Fibroblast of skin of left biceps (primary cell): ENCODE results near the gene GMPPB.
"Not testable (repeated sequence)": the region's sequence is repeated elsewhere in the genome, so short reads cannot be mapped to it uniquely, and the experiment has no call there.

Experiments used
- DNase-seq, 2 experiments: peaks; one replicate each; pipeline ENCODE4 v3.0.0-alpha.2; 2013; ENCODE audit warnings: low read depth in 2 of 2

The GMPPB gene

DNA sequence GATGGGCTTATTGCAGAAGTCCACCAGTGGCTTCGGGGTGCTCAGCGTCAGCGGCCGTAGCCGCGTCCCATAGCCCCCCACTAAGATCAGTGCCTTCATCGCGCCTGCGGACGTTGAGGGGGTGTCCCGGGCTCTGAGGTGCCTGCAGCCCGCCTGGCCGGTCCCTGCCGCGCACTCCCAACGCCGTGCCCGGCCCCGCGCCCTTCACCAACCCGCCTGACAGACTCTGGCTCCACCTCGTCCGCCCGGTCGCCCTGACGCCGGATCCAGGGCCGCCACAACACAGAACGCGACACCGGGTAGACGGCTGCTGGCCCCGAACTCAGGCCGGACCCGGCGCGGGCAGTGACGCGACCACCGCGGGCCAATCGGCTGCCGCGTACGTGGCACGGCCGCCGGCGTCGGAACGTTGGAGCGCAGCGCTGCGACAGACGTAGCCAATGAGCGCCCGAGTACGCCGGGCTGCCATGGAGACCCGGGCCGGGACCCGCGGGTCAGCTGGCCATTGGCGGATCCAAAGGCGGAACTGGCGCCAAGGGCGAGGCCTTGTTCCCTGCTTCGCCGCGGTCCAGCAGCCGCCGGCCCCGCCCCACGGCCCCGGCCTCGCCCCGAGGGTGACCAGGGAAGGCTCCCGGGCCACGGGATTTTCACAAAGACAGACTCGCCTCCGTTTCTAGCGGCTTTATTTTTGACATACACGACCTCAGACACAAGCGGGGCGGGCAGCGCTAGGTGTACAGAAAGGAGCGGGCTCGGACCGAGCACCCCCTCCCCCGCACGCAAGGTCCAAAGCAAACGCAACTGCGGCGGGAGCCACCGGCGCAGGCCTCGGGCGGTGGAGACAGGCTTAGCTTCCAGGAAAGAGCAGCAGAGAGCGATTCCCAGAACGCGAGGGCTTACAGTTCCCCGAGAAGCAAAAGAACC is at the start of gene GMPPB:
GMPPB (minus strand) TSS at position 324 of the 924 bp plus-strand sequence; CDS start at position 99, 225 bp downstream.
- peak; percentile 79 to 82 for DNase-seq

DNA sequence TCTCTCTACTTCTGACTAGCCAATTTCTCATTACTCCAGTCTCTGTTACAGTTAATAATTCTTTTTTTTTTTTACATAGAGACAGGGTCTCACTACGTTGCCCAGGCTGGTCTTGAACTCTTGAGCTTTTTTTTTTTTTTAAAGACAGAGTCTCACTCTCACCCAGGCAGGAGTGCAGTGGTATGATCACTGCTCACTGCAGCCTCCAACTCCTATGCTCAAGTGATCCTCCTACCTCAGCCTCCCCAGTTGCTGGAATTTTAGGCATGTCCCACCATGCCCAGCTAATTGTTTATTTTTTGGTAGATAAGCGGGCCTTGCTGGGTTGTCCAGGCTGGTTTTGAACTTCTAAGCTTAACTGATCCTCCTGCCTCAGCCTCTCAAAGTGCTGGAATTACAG is 49.0 kb upstream of the GMPPB start:
- no peak for DNase-seq

DNA sequence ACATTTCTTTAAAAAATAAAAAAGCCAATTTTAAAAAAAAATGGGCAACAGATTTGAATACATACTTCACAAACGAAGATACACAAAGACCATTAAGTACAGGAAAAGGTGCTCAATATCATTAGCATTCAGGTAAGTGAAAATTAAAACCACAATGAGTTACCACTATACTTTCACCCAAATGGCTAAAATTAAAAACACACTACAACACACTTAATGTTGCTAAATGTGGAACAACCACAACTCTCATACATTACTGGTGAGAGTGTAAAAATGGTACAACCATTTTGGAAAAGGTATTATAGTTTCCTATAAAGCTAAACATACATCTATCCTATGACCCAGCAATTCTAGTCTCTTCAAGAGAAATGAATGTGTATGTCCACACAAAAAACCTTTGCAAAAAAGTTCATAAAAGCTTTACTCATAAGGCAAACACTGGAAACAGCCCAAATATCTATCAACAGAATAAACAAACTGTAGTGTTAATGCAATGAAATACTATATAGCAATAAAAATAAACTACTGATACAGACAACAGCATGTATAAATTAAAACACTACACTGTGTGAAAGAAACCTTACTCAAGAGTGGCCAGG is 47.7 kb upstream of the GMPPB start:
- DNase-seq: no peak

DNA sequence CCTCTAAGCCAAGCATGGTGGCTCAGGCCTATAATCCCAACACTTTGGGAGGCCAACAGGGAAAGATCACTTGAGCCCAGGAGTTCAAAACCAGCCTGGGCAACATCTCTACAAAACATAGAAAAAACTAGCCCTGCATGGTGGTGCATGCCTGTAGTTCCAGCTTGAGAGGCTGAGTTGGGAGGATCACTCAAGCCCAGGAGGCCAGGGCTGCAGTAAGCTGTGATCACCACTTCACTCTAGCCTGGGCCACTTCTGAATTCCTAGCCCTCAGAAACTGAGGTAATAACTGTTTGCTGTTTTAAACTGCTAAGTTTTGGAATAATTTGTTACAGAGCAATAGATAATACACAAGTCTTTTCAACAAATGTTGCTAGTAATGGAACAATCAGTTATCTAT is 46.2 kb upstream of the GMPPB start:
- DNase-seq: no peak

DNA sequence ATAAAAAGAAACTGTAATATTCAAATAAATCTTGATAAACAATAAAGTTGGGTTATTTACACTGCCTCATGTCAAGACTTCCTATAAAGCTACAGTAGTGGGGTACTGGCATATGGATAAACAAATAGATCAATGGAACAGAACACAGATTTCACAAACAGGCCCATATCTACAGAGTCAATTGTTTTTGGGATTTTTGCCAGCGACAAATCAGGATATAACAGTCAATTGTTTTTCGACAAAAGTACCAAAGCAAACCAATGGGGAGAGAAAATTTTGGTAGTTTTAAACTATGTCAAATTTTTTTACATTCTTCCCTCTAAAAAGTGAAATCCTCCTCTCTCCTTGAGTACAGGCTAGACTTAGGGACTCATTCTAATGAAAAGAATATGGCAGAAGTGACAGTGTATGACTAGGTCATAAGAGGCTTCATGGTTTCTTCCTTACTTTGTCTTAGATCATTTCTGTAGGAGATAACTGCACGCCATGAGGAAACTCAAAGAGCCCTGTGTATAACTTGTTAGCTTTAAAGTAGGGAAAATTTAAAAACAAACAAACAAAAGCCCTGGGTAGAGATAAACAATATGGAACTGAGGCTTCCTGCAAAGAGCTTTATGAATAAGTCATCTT is 45.6 kb upstream of the GMPPB start:
- no peak for DNase-seq

DNA sequence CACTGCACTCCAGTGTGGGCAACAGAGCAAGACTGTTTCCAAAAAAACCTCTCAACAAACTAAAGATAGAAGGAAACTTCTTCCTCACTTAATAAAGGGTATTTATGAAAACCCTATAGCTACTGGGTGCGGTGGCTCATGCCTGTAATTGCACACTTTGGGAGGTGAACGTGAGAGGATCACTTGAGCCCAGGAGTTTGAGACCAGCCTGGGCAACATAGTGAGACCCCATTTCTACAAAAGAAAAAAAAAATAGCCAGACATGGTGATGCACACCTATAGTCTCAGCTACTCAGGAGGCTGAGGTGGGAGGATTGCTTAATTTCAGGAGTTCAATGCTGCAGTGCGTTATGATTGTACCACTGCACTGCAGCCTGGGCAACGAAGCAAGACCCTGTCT is 40.2 kb upstream of the GMPPB start:
- no peak for DNase-seq

DNA sequence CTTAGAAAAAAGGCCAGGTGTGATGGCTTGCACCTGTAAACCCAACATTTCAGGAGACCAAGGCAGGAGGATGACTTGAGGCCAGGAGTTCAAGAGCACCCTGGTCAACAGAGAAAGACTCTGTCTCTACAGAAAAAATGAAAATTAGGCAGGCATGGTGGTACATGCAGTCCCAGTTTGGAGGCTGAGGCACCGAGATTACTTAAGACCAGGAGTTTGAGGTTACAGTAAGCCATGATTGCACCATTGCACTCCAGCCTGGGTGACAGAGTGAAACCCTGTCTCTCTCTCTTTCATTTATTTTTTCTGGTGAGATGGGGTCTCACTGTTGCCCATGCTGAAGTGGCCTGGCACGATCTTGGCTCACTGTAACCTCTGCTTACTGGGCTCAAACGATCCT is 37.9 kb upstream of the GMPPB start:
- DNase-seq: no peak

DNA sequence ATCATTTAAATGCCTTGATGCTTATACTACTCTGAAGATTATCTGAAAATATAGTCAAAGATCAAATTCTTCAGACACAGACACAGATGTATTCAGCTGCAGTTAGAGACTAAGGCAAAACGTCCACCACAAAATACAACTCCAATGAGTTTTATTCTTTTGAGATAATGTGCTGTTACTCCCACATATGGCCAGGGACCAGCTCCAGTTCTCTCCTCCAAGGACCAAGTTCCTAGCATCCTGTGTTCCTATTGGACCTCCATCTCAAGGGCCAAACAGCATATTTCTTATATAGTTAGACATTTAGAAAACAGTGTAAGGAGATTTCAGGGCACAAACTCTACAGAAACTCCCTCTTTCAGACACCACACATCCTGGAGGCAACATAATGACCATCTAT is 35.5 kb upstream of the GMPPB start:
- DNase-seq: no peak

DNA sequence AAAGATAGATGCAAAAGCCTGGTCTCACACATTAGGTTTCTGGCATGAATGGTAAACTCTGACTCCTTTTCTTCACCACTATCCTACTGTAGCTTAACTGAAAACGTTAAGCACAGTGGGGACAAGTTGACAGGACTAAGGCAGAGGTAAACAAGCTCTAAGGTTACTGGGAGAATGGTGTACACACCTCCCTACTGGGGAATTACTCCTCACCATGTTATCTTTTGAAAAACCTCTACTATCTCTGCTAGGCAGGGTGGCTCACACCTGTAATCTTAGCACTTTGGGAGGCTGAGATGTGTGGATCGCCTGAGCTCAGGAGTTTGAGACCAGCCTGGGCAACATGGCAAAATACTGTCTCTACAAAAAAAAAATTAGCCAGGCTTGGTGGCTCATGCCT is 33.4 kb upstream of the GMPPB start:
- no peak for DNase-seq

DNA sequence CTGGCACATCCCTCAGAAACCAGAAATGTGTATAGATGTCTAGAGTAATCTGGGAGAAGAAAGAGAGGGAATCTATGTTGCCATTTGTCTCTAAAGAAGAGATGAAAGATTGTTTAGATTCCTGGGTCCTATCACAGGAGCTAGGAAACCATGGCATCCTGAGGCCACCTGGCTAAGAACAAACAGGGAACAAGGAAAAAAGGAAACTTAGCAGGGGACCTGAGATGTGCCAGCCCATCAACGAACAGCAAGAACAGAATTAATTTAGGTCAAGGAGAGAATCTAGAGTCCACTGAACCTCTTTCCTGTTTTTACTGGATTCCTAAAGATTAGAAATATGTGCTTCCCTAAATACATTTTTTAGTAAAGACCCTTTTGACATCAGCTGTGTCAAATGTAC is 32.3 kb upstream of the GMPPB start:
- no peak for DNase-seq

DNA sequence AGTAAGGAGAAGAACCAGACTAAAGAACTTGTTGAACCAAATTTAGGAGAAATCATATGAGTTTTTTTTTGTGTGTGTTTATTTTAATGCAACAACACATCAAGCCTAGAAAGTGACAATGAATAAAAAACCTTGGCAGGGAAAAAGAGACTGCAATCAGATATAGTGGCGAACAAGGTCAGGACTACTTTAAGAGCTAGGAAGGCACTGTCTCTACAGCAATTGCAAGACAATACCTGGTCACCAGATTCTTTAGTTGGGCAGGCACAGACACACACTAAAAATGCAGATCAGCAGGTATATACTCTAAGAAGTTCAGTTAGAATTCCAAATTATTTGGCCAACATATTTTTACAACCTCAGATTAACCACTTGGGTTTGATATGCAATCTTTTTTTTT is 30.8 kb upstream of the GMPPB start:
- no peak for DNase-seq

DNA sequence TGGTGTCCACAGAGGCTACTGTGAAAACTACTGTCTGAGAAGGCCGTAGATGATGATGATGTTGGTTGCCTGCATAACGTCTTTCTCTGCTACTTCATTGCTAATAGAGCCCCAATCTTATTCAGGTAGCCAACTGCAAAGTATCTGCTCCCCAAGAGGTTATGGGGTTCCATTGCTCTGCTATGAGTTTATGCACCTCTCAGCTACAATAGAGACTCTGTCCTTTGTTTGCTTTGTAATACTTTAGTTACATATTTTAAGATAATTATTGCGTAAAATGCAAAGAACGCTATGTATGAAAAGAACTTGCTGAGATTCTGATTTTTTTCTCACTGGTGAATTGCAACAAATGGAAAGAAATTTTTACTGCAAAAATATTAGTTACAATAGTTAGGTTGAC is 27.8 kb upstream of the GMPPB start:
- no peak for DNase-seq

DNA sequence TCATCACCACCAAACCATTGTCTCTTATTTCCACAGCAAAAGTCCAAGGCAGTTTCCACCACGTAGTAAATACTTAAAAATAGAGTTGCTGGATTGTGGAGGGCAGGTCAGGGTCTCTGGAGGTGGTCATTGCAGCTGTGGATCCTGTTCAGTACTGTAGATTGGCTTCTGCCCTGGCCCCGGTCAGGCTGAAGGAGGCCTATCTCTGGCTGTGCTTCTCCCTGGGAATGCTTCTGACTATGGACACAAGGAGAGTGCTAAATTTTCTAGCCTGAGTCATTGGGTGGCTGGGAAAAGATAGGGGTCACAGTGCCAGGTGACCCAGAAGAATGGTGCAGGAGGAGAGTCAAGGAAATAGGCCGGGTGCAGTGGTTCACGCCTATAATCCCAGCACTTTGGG is 26.3 kb upstream of the GMPPB start:
- DNase-seq: no peak

DNA sequence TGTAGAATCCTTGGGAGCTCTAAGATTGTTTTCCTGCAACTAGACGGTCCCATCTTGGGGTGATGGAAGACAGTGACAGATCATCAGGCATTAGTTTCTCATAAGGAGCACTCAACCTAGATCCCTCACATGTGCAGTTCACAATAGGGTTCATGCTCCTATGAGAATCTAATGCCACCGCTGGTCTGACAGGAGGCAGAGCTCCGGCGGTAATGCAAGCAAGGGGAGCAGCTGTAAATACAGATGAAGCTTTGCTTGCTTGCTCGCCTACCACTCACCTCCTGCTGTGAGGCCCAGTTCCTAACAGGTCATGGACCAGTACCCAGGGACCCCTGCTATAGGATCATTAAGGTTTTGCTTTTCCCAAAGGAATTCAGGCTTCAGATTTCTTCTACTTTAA is 25.1 kb upstream of the GMPPB start:
- not testable (repeated sequence) for DNase-seq

DNA sequence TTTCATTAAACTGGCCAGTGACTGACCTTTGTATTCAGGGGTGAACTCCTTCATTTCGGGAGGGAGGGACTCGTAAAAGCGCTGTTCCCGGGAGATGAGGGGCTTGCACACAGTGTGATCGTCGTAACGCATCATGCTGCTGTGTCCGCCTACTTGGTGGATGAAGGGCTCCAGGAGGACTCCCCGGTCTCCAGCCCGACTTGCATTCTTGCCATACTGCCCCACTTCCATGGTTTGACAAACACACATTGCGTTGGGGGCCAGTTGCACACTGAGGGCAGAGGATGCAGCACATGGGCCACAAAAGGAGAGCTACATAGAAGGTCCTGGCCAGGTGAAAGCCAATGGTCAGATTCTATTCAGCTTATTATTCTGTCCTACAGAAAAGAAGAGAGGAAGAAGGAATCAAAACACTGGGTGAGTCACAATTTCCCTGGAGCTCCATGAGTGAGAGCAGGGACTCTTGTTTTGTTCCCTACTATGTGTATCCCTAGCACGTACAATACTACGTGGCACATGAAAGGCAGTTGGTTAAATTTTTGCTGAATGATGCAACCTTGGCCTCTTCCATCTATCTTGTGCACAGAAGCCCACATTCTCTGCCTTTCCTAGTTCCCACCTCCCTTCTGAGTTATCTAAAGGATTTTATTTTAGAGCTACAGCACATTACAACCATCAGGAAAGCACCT is 24.2 kb upstream of the GMPPB start:
- no peak for DNase-seq

DNA sequence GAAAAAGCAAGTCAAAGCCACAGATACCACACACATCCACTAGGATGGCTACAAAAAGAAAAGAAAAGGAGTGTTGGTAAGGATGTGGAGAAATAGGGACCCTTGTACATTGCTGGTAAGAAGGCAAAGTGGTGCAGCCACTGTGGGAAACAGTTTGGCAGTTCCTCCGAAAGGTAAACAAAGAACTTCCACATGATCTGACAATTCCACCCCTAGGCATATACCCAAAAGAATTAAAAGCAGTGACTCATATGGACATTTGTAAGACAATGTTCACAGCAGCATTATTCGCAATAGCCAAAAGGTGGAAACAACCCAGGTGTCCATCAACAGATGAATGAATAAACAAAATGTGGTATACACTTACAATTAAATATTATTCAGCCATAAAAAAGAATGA is 22.2 kb upstream of the GMPPB start:
- no peak for DNase-seq

DNA sequence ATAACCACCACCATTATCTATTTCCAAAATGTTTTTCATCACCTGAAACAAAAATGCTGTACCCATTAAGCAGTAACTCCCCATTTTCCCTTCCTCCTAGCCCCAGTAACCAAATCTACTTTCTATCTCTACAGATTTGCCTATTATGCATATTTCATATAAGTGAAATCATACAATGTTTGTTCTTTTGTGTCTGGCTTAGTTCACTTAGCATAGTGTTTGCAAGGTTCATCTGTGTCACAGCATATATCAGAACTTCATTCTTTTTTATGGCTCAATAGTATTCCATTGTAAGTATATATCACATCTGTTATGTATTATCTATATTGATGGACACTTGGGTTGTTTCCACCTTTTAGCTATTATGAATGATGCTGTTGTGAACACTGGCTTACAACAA is 16.7 kb upstream of the GMPPB start:
- DNase-seq: no peak

DNA sequence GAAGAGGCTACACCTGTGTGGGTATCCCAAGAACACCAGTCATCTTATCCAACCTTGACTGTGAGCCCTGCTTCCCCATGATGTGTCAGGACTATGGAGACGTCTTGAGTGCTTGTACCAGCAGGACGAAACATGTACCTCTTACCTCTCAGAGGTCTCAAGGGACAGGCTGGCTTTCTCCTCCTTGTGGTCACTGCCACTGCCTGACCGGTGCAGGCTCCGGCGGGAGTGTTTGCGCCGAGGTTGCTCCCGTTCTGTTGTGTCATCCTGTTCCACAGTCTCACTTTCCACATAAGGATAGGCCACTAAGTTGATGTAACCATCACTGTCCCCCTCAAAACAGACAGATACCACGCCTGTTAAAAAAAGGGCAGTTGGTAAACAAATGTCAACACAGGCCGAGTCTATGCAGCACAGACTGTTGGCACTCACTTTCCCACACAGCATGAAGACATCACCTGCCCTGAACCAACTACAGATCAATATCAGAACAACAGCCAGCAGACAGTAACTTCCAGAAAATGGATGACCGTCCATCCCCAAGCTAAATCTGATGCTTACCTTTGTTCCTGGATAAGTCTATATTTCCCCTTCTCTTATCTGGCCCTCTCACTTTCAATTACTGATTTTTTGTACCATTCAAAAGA is 14.4 kb upstream of the GMPPB start:
- no peak for DNase-seq

DNA sequence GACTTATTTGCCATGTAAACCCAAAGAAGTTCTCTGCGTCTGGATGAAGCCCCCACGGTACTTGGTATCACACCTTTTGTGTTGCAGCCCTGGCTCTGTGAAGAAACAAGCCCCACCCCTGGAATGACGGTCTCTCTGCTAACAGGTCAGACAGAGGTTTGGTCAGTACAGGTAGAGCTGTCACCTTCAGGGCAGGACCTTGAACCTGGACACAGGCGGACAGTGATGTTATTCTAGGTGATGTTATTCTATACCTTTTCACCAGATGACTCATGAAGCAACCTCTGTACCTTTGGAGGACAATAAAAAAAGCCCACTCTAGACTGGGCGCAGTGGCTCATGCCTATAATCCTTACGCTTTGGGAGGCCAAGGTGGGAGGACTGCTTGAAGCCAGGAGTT is 11.0 kb upstream of the GMPPB start:
- DNase-seq: no peak

DNA sequence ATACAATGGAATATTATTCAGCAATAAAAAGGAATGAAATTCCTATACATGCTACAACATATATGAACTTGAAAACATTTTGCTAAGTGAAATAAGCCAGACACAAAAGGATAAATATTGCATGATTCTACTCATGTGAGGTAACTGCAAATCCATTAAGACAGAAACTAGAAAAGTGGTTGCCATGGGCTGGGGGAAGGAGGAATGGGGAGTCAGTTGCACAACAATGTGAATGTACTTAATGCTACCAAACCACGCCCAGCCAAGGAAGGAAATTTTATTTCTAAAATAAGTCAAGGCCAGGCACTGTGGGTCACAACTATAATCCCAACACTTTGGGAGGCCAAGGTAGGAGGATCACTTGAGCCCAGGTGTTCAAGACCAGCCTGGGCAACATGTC is 9.8 kb upstream of the GMPPB start:
- DNase-seq: no peak

DNA sequence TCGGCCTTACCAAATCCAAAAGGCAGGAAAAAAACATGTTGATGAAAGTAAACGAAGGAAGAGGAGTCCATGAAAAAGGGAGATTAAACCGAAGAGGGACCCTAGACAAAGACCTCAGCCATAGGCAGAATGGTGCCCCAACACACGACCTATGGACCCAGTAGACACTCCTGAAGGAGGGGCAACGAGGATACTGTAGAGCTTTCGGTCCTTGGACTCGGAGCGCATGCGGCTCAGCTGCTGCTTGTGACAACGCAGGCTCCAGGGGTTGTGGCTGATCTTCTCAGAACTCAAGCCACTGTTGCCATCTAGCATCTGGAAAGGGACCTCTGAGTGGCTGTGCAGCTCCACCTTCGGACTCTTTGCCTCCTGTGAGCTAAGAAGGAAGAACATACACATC is 8.8 kb upstream of the GMPPB start:
- no peak for DNase-seq
